ENCODE results near the gene SLU7.

The SLU7 gene

GRCh38 chr5:160363660-160364395 lies 55.1 kb downstream of the SLU7 start:
- no peak for DNase-seq

- no peak for DNase-seq
Measured at GRCh38 chr5:160363211-160363610, 55.7 kb downstream of the SLU7 start.

GRCh38 chr5:160361624-160362228 lies 57.2 kb downstream of the SLU7 start:
- no peak for DNase-seq

GRCh38 chr5:160360310-160360709 lies 58.6 kb downstream of the SLU7 start:
- DNase-seq, result no peak

GRCh38 chr5:160359816-160360215 lies 59.1 kb downstream of the SLU7 start:
- DNase-seq, result no peak

- DNase-seq, result no peak
Measured at GRCh38 chr5:160359242-160359641, 59.6 kb downstream of the SLU7 start.

GRCh38 chr5:160357861-160358411 lies 60.9 kb downstream of the SLU7 start:
- peak; percentile 27 for DNase-seq

GRCh38 chr5:160357394-160357793 lies 61.5 kb downstream of the SLU7 start:
- DNase-seq, result no peak

GRCh38 chr5:160356550-160357347 lies 62.1 kb downstream of the SLU7 start:
- DNase-seq, result no peak

- DNase-seq, result no peak
Measured at GRCh38 chr5:160354666-160355065, 64.2 kb downstream of the SLU7 start.

- DNase-seq, result no peak
Measured at GRCh38 chr5:160353379-160353778, 65.5 kb downstream of the SLU7 start.

GRCh38 chr5:160352308-160352707 lies 66.6 kb downstream of the SLU7 start:
- no peak for DNase-seq

Measured in DMS 273 treated with DMSO at 0.1 percent for 48 hours (cell line).